HG03469 (cell line): ENCODE data around the gene ZNF628.
"Not testable (repeated sequence)": the region's sequence is repeated elsewhere in the genome, so short reads cannot be mapped to it uniquely, and the experiment has no call there.

Experiments used
- ATAC-seq: cut with Tn5 transposase; IDR thresholded peaks from one replicate; pipeline ENCODE4 v1.9.1; 2021; ENCODE audit warnings: mild to moderate bottlenecking, moderate library complexity, moderate number of reproducible peaks; ENCODE audit not compliant: unreplicated experiment

ZNF628 gene

DNA sequence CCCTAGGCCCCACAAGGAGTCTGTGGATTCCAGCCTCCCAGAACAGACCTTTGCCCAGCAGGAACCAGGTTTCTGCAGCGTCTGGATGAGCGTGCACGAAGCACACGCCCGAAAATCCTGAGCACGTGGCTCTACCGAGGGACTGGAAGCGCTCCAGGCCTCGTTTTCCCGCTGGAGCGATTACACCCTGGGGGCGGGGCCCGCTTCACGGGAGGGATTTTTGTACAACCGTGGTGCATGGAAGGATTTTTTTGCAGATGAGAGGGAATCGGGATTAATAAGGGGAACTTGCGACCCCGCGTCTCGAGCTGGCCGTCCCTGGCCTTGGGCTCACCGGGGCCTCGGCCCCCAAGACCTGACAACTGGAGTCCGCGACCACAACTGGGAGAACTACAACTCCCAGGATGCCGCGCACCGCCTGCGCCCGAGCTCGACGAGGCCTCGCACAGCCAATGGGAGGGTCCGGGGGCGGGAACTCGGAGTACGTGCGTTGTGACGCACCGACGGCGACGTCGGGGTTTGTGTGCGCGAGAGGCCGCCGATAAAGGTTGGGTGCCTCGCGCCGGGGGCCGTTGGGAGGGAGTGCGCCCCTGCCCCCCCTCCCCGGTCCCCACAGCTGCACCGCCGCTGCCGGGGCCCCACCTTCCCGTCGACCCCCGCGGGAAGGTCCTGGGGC is at the start of gene ZNF628:
TSS of gene ZNF628 (plus strand) at position 518 of the 676 bp plus-strand sequence. CDS start 3,294 bp downstream, outside the sequence.
- ATAC-seq = peak; percentile 82

DNA sequence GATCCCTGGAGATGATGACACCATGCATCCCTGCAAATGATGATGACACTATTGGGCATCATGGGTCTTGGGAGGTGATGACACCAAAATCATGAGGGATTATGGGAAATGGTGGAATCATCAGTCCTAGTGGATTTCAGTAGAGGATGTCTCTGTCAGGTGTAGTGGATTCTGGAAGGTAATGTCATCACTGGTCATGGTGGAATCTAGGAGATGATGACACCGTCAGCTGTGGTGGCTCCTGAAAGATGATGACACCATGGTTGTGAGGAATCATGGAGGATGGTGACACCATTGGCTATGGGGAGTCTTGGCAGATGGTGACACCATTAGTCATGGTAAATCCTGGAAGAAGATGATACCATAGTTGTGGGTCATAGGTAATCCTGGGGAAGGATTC is 45.2 kb upstream of the ZNF628 start:
- no peak for ATAC-seq

DNA sequence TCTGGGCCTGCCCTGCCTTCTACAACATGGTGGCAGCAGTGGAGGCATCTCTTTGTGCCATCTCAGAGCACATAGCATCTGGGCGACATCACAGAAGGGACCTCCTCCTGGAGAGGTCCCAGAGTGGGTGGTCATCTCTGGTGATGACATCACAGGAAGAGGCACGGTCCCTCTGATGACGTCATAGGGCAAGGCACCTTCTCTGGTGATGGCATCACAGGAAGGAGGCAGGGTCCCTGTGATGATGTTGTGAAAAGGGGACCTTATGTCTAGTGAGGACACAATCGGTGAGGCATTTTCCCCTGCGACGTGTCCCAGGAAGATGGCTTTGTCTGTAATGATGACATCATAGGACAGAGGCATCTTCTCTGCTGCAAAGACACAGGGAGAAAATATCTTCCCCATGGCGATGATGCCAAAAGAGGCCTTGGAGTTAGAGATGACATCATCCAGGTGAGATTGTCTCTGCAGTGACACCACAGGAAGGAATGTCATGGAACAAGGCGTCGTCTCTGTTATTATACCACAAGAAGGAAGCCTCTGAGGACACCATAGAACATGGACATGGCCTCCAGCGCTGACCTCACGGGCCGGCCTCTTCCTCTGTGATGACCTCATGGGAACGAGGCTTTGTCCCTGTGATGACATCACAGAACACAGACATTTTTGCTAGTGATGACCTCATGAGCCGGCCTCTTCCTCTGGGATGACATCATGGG is 44.0 kb upstream of the ZNF628 start:
- ATAC-seq = no peak

DNA sequence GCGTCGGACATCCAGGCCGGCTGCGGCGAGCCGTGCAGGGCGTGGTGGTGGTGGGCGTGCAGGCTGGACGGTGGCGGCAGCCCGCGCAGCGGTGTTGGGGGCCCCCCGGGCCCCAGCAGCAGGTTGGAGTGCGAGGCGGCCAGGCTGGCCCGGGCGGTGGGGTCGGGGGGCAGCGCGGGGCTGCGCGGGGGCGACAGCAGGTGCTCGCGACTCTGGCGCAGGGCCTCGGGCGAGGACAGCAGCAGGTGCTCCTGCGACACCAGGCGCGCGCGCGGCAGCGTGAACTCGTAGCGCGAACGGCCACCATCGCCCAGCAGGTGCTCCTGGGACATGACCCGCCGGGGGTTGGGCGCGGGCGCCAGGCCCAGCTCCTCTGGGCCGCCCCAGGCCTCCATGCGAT is 43.1 kb upstream of the ZNF628 start:
- ATAC-seq = no peak

DNA sequence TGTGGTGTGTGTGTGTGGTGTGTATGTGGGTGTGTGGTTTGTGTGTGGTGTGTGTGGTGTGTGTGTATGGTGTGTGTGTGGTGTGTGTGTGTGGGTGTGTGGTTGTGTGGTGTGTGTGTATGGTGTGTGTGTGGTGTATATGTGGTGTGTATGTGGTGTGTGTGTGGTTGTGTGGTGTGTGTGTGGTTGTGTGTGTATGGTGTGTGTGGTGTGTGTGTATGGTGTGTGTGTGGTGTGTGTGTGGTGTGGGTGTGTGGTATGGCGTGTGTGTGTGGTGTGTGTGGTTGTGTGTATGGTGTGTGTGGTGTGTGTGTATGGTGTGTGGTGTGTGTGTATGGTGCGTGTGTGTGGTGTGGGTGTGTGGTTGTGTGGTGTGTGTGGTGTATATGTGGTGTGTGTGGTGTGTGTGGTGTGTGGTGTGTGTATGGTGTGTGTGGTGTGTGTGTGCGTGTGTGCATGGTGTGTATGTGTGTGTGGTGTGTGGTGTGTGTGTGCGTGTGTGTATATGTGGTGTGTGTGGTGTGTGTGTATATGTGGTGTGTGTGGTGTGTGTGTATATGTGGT is 42.0 kb upstream of the ZNF628 start:
- no peak for ATAC-seq

DNA sequence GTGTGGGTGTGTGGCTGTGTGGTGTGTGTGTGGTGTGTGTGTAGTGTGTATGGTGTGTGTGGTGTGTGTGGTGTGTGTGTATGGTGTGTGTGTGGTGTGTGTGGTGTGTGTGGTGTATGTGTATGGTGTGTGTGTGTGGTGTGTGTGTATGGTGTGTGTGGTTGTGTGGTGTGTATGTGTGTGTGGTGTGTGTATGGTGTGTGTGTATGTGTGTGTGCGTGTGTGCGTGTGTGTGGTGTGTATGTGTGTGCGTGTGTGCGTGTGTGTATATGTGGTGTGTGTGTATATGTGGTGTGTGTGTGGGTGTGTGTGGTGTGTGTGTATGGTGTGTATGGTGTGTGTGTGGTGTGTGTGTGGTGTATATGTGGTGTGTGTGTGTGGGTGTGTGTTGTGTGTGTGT is 41.4 kb upstream of the ZNF628 start:
- ATAC-seq = no peak

DNA sequence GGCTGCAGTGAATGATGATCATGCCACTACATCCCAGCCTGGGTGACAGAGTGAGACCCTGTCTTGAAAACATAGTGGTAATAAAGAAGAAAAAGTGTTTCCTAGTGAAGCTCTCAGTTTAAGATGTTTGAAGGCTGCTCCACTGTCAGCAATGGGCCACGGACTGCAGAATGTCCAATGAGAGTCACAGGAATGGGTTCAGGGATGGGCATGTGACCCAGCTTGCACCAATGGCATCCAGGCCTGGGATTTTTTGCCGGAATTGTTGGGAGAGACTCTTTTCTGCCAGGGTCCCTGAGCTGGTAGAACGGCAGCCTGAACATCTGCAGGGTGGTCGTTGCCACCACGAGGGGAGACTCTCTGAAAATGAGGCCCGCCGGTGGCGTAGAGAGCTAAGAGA is 39.6 kb upstream of the ZNF628 start:
- no peak for ATAC-seq

DNA sequence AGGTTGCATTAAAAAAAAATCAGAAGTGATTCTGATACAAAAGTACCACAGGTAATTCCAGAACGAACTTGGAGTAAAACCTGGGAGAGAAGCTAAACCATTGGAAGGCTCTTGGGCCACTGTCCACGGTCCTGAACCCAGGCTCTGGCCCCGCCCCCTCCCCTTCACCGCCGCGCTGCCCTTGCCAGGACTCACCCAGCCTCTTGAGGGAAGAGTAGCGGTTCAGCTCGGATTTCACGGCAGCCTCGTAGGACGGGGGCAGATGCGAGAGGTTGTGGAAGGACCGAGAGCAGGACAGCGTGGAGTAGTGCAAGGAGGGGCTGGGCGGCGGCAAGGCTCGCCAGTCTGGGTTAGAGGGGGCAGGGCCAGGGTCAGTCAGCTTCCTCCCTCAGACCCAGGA is 39.0 kb upstream of the ZNF628 start:
- no peak for ATAC-seq

DNA sequence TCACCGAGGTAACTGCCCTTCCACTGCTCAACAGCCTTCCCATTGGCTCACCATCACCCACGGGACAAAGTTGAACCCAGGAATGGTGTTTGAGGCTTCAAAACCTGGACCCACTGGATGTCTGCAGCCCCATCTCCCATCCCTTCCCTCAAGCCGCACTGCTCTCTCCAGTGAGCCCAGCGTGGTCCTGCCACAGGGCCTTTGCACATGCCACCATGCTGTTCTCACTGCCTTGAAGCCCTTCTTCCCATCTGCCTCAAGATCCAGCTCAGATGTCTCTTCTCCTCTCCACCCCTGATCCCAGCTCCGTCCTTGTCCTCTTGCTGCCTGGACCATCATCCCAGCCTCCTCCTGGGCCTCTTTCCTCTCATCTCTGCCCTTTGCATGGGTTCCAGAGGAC is 37.4 kb upstream of the ZNF628 start:
- no peak for ATAC-seq

DNA sequence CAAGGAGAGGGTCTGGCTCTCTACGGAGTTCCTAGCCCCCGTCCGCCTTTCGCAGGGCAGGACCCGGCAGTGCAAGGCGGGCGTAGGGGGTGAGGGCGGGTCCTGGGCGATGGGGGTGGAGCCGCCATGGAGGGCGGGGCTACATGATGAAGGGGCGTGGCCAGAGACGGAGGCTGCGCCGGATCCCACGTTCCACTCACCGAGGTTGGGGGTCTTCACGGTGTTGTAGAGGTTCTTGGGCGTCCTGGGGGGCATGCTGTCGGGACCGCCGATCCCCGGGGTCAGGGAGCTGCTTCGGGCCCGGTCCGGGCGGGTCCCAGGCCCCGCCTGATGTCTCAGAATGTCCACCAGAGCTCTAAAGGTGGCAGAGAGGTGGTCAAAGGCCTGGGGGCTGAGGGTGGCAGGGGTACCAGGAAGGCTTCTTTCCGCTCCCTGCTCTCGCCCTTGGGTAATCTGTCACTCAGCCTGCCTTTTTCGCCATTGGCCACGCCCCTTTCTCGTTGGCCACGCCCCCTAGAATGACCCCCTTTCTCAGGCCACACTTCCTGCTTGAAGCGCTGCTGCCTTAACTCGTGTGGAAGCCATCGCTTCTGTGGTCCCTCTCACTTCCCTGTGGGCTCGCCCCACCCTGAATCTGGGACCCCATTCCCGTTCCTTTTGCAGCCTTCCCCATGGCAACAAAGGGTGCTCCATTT is 35.9 kb upstream of the ZNF628 start:
- no peak for ATAC-seq

DNA sequence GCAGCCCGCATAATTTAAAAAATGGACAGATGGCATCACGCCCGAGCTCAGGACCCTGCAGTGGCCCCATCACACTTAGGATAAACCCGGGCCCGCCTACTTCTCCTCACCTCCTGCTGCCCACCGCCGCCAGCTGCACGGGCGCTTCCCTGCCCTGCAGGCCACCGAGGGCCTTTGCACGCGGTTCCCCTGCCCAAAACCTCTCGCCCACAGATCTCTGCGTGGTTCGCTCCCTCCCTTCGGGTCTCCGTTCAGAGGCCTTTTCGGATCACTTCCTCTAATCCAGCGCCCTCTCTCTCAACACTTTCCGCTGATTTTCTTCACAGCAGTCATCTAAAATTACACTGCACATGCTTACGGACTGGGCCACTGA is 35.1 kb upstream of the ZNF628 start:
- no peak for ATAC-seq

DNA sequence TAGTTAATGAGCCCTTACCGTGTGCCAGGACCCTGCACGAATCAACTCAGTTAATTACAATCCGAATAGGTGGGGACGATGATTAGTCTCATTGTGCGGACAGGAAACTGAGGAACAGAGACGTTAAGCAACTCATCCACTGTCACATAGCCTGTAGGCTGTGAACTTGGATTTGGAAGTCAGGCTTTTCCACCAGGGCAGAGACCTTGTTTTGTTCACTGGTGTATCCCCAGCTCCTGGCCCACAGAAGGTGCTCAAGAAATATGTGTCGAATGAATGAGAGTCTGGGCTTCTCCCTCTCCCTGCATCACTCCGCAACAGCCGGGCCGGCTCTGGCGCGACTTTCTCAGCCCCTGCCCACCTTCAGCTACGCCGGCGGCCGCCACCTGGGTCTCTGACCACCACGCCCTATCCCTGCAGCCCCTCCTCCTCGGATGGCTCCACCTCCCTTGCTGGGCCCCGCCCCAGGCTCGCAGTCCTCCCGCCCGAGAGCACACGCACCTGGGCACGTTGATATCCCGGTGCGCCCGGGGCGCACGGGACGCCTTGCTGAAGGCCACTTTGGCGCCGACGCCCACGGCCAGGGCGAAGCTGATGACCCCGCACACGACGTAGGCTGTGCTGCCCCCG is 34.6 kb upstream of the ZNF628 start:
- ATAC-seq = no peak

DNA sequence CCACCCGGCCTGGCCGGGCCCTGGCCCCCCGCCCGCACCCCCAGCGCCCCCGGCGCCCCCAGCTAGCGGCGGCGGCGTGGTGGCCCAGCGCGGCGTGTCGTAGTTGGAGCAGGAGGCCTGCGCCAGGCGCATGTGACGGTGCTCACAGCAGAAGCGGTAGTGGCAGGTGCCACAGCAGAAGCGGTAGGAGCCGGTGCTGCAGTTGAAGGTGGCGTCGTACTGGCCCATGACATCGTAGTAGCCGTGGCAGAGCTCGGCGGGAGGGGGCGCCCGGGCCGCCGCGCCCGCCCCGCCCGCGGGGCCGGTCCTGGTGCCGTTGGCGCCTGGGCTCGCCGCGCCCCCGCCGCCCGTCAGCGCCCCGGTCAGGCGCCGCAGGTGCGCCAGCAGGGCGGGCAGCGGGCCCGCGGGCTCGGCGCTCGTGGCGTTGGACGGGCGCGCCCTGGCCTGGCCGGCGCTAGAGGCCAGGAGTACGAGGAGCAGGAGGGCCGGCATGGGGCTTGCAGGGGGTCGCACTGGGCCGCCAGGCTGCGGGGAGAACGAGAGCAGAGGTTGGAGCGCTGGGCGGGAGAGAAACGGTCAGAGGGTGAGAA is 34.0 kb upstream of the ZNF628 start:
- ATAC-seq = no peak

DNA sequence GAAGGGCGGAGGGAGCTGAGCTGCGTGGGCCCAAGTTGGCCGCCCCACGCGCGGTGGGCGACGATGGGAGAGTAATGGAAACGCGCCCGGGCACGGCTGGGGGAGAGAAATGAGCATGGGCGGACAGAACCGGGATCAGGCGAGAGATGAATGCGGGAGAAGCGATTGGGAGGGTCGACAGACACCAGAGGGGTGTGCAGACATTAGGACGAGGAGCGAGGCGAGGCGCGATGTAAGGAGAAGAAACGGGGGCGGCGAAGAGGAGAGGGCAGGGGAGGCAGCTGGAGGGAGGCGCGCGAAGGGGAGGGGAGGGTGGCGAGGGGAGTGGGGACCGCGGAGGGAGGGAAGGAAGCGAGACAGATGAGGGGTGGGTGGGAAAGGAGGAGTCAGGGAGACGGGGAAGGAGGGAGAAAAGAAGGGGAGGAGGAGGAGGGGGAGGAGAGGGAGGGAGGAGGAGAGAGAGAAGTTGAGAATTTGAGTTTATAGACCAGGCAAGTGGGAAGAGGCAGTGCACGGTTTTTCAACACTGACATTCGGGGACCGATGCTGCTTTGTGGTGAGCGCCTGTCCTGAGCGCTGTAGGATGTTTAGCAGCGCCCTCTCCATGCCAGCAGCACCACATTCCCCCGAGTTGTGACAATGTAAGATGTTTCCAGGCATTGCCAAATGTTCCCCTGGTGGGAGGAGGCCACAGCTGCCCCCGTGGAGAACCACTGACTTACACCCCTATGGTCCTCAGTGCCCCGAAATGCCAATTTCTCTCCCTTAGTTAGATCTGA is 33.2 kb upstream of the ZNF628 start, which contains the start of gene SHISA7:
TSS of gene SHISA7 (minus strand) at position 256 of the 779 bp plus-strand sequence. CDS start 437 bp downstream, outside the sequence.
- no peak for ATAC-seq

DNA sequence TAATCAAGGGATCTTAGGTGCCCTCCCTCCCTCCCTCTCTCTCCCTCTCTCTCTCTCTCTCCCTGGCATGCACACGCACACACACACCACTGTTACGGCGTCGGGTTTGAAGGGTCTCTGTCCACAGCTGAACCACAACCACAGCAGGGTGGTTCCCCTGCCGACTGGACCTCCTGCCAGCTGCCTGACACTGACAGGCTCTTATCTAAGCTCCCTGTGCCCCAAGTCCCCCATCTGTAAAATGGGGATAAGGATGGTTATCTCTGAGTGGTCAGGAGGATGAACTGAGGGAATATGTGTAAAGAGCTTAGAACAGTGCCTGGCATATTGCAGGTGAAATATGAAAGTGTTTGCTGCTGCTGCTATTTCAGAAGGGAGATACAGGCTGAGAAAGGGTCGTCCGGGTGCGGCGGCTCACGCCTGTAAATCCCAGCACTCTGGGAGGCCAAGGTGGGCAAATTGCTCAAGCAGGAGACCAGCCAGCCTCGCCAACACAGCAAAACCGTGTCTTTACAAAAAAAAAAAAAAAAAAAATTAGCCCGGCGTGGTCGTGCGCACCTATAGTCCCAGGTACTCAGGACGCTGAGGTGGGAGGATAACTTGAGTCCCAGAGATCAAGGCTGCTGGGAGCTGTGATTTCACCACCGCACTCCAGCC is 32.5 kb upstream of the ZNF628 start:
- no peak for ATAC-seq

DNA sequence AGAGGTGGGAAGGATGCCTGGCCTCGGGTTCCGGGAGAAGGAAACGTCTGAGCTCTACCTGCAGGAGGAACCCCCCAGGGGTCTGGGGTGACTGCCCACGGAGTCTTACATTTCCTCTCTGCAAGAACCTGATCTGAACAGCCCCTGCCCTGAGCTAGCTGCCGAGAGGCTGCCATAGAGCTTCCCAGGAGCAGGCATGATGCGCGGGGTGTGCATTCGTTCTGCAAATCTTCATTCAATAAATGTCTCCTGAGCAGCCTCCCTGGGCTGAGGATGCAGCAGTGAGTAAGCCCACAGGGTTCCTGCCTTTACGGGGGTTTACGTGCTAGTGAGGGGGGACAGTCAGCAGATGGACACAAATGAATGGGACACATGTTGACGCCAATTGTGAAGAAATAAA is 31.8 kb upstream of the ZNF628 start:
- no peak for ATAC-seq

DNA sequence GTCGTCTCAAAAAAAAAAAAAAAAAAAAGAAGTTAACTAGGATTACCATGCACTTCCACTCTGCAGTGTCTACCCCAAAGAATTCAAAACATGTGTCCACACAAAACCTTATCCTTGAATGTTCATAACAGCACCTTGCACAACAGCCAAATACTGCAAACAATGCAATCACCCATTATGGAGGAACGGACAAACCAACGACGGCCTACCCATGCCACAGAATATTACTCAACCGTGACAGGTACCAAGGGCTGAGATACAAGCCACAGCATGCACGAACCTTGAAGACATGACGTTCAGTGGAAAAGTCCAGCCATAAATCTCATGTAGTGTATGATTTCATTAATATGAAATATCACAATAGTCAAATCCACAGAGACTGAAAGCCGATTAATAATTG is 30.4 kb upstream of the ZNF628 start:
- no peak for ATAC-seq

DNA sequence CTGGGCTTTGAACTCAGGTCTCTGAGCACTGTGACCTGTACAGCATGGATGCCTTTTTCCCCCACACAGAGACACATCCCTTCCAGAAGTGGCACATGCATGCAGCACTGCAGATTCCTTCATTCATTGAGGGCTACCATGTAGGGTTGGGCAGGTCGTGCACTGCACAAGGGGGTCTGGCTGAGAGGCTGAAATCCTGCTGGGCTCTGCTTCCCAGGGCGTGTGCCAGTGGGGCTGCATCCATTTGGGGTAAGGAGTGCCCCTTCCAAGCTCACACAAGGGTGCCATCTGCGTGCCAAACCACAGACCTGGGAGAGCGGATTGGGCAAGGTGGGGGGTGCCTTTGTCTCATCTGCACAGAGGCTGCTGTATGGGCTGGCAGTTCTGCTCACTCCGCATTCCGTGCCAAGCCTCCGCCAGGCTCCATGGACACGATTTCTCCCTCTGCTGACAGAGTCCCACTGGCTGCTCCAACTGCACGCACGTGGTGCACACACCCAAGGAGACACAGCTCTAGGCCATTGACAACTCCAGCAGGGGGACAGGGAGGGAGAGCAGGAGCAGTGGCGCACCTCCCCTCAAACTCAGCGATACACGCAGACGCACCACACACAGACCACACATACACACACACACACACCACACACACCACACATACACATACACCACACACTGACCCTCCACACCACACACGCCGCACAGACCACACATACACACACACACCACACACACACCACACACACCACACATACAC is 28.8 kb upstream of the ZNF628 start:
- no peak for ATAC-seq

DNA sequence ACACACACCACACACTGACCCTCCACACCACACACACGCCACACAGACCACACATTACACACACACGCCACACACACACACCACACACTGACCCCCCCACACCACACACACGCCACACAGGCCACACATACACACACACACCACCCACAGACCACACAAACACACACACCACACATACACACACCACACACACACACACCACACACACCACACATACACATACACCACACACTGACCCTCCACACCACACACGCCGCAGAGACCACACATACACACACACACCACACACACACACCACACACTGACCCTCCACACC is 28.3 kb upstream of the ZNF628 start:
- not testable (repeated sequence) for ATAC-seq
